Cardiac muscle cell (in vitro differentiated cells and primary cell): ENCODE results near the gene TTC28. TPM values are rescaled to one million over a fixed set of nuclear protein-coding genes. Genes with fewer than 3 reads are reported as not detected.

Experiments
- DNase-seq, 2 donors: peaks; one replicate each; pipeline versions ENCODE4 v3.0.0 to v3.0.0-alpha.2; 2010 to 2017; ENCODE audit warnings: low read depth in 1 of 2, low spot score in 1 of 2
- H3K27ac ChIP-seq: fragments of 200-600 bp; sonication (generic); 2 replicates; pipeline ENCODE4 v1.5.1; 2016
- H3K27me3 ChIP-seq: fragments of 200-600 bp; sonication (generic); 2 replicates; pipeline ENCODE4 v1.6.0; 2016; ENCODE audit warnings: control low read depth
- H3K36me3 ChIP-seq: fragments of 200-600 bp; sonication (generic); 2 replicates; pipeline ENCODE4 v1.5.1; 2016; ENCODE audit warnings: control low read depth
- H3K4me1 ChIP-seq: fragments of 200-600 bp; sonication (generic); 2 replicates; pipeline ENCODE4 v1.8.1; 2017; ENCODE audit warnings: low read depth, mild to moderate bottlenecking, mixed run types
- H3K4me3 ChIP-seq: fragments of 200-600 bp; sonication (generic); 2 replicates; pipeline ENCODE4 v1.5.1; 2016; ENCODE audit warnings: mild to moderate bottlenecking
- H3K9me3 ChIP-seq: fragments of 200-600 bp; sonication (generic); 2 replicates; pipeline ENCODE4 v1.5.1; 2017; ENCODE audit warnings: low read depth, mild to moderate bottlenecking, control low read depth
- CTCF ChIP-seq: IDR thresholded peaks from 2 replicates; pipeline ENCODE4 v1.5.1; 2012; ENCODE audit warnings: low read depth, mild to moderate bottlenecking, low read length
- polyA plus RNA-seq: library from polyadenylated mRNA; unstranded; fragments of >200 nt; fragmentation: Nextera tagmentation; extraction: Ambion mirVana; gene quantifications from 2 replicates; pipeline ENCODE4 v1.2.1, GENCODE V29; 2016
- total RNA-seq: library from RNA; depleted of rRNA; stranded (reverse); fragments of >200 nt; gene quantifications from 2 replicates; pipeline ENCODE4 v1.2.3, GENCODE V29; 2016

TTC28 gene
- total and polyA plus RNA-seq, 2 experiments from 2014 or later = 27.3 to 109 TPM

GRCh38 chr22:28630177-28630574 is 49.5 kb downstream of the TTC28 start:
- H3K36me3 ChIP-seq = no peaks in the 10 kb centered on the region
- H3K4me3 ChIP-seq = no peak overlapping the region
- no peak for DNase-seq
- no peaks in the 10 kb centered on the region for H3K4me1 ChIP-seq
- no peaks in the 10 kb centered on the region for H3K9me3 ChIP-seq
- no peaks in the 10 kb centered on the region for H3K27me3 ChIP-seq
- TF ChIP-seq CTCF = no peak
- peak overlapping the region; percentile 28 for H3K27ac ChIP-seq

GRCh38 chr22:28629420-28630176 is 50.0 kb downstream of the TTC28 start:
- Histone ChIP-seq H3K27ac (peak overlapping the region; percentile 28), H3K27me3 (no peaks in the 10 kb centered on the region), H3K4me3 (no peak overlapping the region), H3K9me3 (no peaks in the 10 kb centered on the region), H3K36me3 (no peaks in the 10 kb centered on the region), H3K4me1 (no peaks in the 10 kb centered on the region)
- DNase-seq = peak in 1 of 2 donors; percentile 45
- TF ChIP-seq CTCF = no peak

DNA sequence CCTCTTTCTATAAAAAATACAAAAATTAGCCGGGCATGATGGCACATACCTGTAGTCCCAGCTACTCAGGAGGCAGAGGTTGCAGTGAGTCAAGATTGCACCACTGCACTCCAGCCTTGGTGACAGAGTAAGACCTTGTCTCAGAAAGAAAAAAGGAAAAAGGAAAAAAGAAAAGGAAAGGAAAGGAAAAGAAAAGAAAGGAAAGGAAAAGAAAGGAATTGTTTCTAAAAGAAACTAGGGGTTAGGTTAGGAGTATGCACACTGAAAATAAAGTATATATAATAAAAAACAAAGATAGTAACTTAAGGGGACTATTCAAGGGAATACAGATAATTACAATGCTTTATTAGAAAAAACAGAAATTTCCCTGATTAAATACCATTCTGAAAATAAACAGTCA is 50.9 kb downstream of the TTC28 start:
- Histone ChIP-seq H3K36me3 (no peaks in the 10 kb centered on the region), H3K4me3 (no peak overlapping the region), H3K4me1 (no peaks in the 10 kb centered on the region), H3K27me3 (no peaks in the 10 kb centered on the region), H3K27ac (no peak overlapping the region), H3K9me3 (no peaks in the 10 kb centered on the region)
- no peak for TF ChIP-seq CTCF
- DNase-seq = no peak

GRCh38 chr22:28627791-28628190 is 51.8 kb downstream of the TTC28 start:
- Histone ChIP-seq H3K27me3 (no peaks in the 10 kb centered on the region), H3K36me3 (no peaks in the 10 kb centered on the region), H3K4me3 (no peak overlapping the region), H3K9me3 (no peaks in the 10 kb centered on the region), H3K27ac (no peak overlapping the region), H3K4me1 (no peaks in the 10 kb centered on the region)
- peak in 1 of 2 donors; percentile 8 for DNase-seq
- TF ChIP-seq CTCF = no peak

- Histone ChIP-seq H3K4me1 (no peaks in the 10 kb centered on the region), H3K27ac (peak overlapping the region; percentile 50), H3K4me3 (no peak overlapping the region), H3K27me3 (no peaks in the 10 kb centered on the region), H3K36me3 (no peaks in the 10 kb centered on the region), H3K9me3 (no peaks in the 10 kb centered on the region)
- TF ChIP-seq CTCF = no peak
- peak in 1 of 2 donors; percentile 11 for DNase-seq
Measured at GRCh38 chr22:28620244-28620922, 59.3 kb downstream of the TTC28 start.
